Neuronal stem cell (in vitro differentiated cells): ENCODE results near the gene JAKMIP1.

Experiments used
- DNase-seq: peaks from one replicate; pipeline ENCODE4 v3.0.0-alpha.2; 2013; ENCODE audit warnings: low spot score
- H2AFZ ChIP-seq: one replicate; pipeline ENCODE4 v1.6.1; 2013; ENCODE audit warnings: mild to moderate bottlenecking, low read length, inconsistent platforms
- H2AK5ac ChIP-seq: 2 replicates; pipeline ENCODE4 v1.6.1; 2013; ENCODE audit warnings: low read depth, mild to moderate bottlenecking, inconsistent platforms, low read length, moderate library complexity, mixed read lengths
- H2BK120ac ChIP-seq: 2 replicates; pipeline ENCODE4 v1.6.1; 2013; ENCODE audit warnings: low read depth, mild to moderate bottlenecking, inconsistent platforms, low read length, moderate library complexity, mixed read lengths
- H2BK12ac ChIP-seq: one replicate; pipeline ENCODE4 v1.6.1; 2013; ENCODE audit warnings: low read length, inconsistent platforms
- H2BK15ac ChIP-seq: 2 replicates; pipeline ENCODE4 v1.6.1; 2013; ENCODE audit warnings: mild to moderate bottlenecking, low read length, inconsistent platforms, mixed read lengths
- H2BK5ac ChIP-seq: one replicate; pipeline ENCODE4 v1.6.1; 2013; ENCODE audit warnings: inconsistent platforms, mild to moderate bottlenecking, low read length, moderate library complexity
- H3K14ac ChIP-seq: one replicate; pipeline ENCODE4 v1.6.1; 2013; ENCODE audit warnings: low read length, inconsistent platforms
- H3K18ac ChIP-seq: 2 replicates; pipeline ENCODE4 v1.6.1; 2013; ENCODE audit warnings: low read length, inconsistent platforms
- H3K23ac ChIP-seq: 2 replicates; pipeline ENCODE4 v1.6.1; 2013; ENCODE audit warnings: low read depth, mild to moderate bottlenecking, mixed read lengths, low read length, inconsistent platforms; ENCODE audit not compliant: poor library complexity
- H3K27ac ChIP-seq: replicated peaks from 3 replicates; pipeline ENCODE4 v1.5.1; 2013; ENCODE audit warnings: low read length, inconsistent platforms
- H3K27me3 ChIP-seq, 3 experiments: 2 replicates each; pipeline ENCODE4 v1.6.1; 2013; ENCODE audit warnings: low read length in 3 of 3, mild to moderate bottlenecking in 2 of 3, inconsistent platforms in 1 of 3, low read depth in 1 of 3, mixed read lengths in 1 of 3, moderate library complexity in 1 of 3; ENCODE audit not compliant: control insufficient read depth in 3 of 3, insufficient read depth in 3 of 3
- H3K36me3 ChIP-seq, 2 donors: replicated peaks in 1 of 2; 2 replicates each; pipeline ENCODE4 v1.6.1; 2013; ENCODE audit warnings: low read length in 2 of 2; ENCODE audit not compliant: control insufficient read depth in 2 of 2, insufficient read depth in 2 of 2
- H3K4ac ChIP-seq: 2 replicates; pipeline ENCODE4 v1.6.1; 2013; ENCODE audit warnings: inconsistent platforms, mild to moderate bottlenecking, low read length, moderate library complexity
- H3K4me1 ChIP-seq, 2 donors: 1 replicate in 1 of 2; 2 replicates in 1 of 2; pipeline ENCODE4 v1.6.1; 2013; ENCODE audit warnings: low read length in 2 of 2, low read depth in 1 of 2; ENCODE audit not compliant: control insufficient read depth in 2 of 2, insufficient read depth in 1 of 2
- H3K4me2 ChIP-seq: one replicate; pipeline ENCODE4 v1.6.1; 2013; ENCODE audit warnings: mild to moderate bottlenecking, low read length, inconsistent platforms; ENCODE audit not compliant: insufficient read depth, poor library complexity, severe bottlenecking
- H3K4me3 ChIP-seq, 2 donors: 2 replicates each; pipeline ENCODE4 v1.5.1; 2013; ENCODE audit warnings: low read length in 2 of 2, mild to moderate bottlenecking in 2 of 2, inconsistent platforms in 1 of 2, moderate library complexity in 1 of 2
- H3K79me1 ChIP-seq: one replicate; pipeline ENCODE4 v1.6.1; 2013; ENCODE audit warnings: low read depth, mild to moderate bottlenecking, inconsistent platforms, low read length, moderate library complexity
- H3K9ac ChIP-seq: one replicate; pipeline ENCODE4 v1.6.1; 2013; ENCODE audit warnings: mild to moderate bottlenecking, low read depth, low read length, inconsistent platforms; ENCODE audit not compliant: poor library complexity
- H3K9me3 ChIP-seq, 2 donors: replicated peaks in 1 of 2; 2 replicates each; pipeline versions ENCODE3 to v1.6.1; 2013; ENCODE audit warnings: low read length in 2 of 2, mild to moderate bottlenecking in 2 of 2, inconsistent platforms in 1 of 2, low read depth in 1 of 2, mixed read lengths in 1 of 2, moderate library complexity in 1 of 2; ENCODE audit not compliant: control insufficient read depth in 2 of 2, insufficient read depth in 1 of 2
- H4K8ac ChIP-seq: one replicate; pipeline ENCODE4 v1.6.1; 2013; ENCODE audit warnings: low read depth, mild to moderate bottlenecking, inconsistent platforms, low read length, moderate library complexity
- H4K91ac ChIP-seq: one replicate; pipeline ENCODE4 v1.6.1; 2013; ENCODE audit warnings: low read length, low read depth, mild to moderate bottlenecking, inconsistent platforms; ENCODE audit not compliant: poor library complexity
- WGBS, 2 donors: extraction: QIAGEN DNeasy Blood & Tissue Kit; methylation state at CpG; one replicate each; pipeline ENCODE4 v1.1.7; 2013; ENCODE audit warnings: missing lambda C conversion rate in 2 of 2, mixed read lengths in 1 of 2; ENCODE audit not compliant: insufficient read length in 2 of 2, insufficient replicate concordance in 1 of 2; ENCODE audit errors: extremely low coverage in 2 of 2; 5-methylcytosine and 5-hydroxymethylcytosine counted together

JAKMIP1 gene

GRCh38 chr4:6086846-6087245 lies 113.5 kb downstream of the JAKMIP1 start:
- H2AK5ac ChIP-seq = no peak overlapping the region
- no CpG with 5 or more reads among the region's 3 CpGs for WGBS, 2 donors
- H3K36me3 ChIP-seq = no peaks in the 10 kb centered on the region
- H3K4me3 ChIP-seq = no peak overlapping the region
- no peaks in the 10 kb centered on the region for H3K9me3 ChIP-seq
- H3K27ac ChIP-seq = no peak overlapping the region
- no peak for DNase-seq
- H3K4me1 ChIP-seq = no peaks in the 10 kb centered on the region
- no peak overlapping the region for H2AFZ ChIP-seq
- no peak overlapping the region for H2BK12ac ChIP-seq
- no peak overlapping the region for H3K9ac ChIP-seq
- no peaks in the 10 kb centered on the region for H3K79me1 ChIP-seq
- no peak overlapping the region for H3K14ac ChIP-seq
- peaks cover 0 to 3% (median 0%) of the 10 kb centered on the region in 3 experiments for H3K27me3 ChIP-seq
- H2BK5ac ChIP-seq = no peak overlapping the region
- no peak overlapping the region for H3K4me2 ChIP-seq
- no peak overlapping the region for H3K4ac ChIP-seq
- no peak overlapping the region for H2BK15ac ChIP-seq
- H4K91ac ChIP-seq = no peak overlapping the region
- H4K8ac ChIP-seq = no peak overlapping the region
- H3K18ac ChIP-seq = no peak overlapping the region
- no peak overlapping the region for H2BK120ac ChIP-seq
- H3K23ac ChIP-seq = no peak overlapping the region

GRCh38 chr4:6085691-6086628 lies 114.4 kb downstream of the JAKMIP1 start:
- WGBS, 2 donors = no CpG with 5 or more reads among the region's 18 CpGs
- H2BK12ac ChIP-seq = no peak overlapping the region

GRCh38 chr4:6085028-6085690 lies 115.2 kb downstream of the JAKMIP1 start:
- Histone ChIP-seq H3K36me3 (no peaks in the 10 kb centered on the region), H3K27ac (no peak overlapping the region), H3K4me1 (no peaks in the 10 kb centered on the region), H4K8ac (no peak overlapping the region), H3K79me1 (no peaks in the 10 kb centered on the region), H3K9me3 (no peaks in the 10 kb centered on the region), H3K23ac (peak overlapping the region; percentile 22), H3K18ac (no peak overlapping the region), H2BK15ac (no peak overlapping the region), H3K9ac (peak overlapping the region; percentile 33), H2BK120ac (no peak overlapping the region), H4K91ac (no peak overlapping the region), H3K4me3 (no peak overlapping the region), H2BK12ac (no peak overlapping the region), H2AFZ (no peak overlapping the region), H3K4me2 (no peak overlapping the region), H2AK5ac (no peak overlapping the region), H3K27me3 (peaks cover 0 to 3% (median 0%) of the 10 kb centered on the region in 3 experiments), H2BK5ac (no peak overlapping the region), H3K4ac (no peak overlapping the region), H3K14ac (no peak overlapping the region)
- no peak for DNase-seq
- WGBS, 2 donors = no CpG with 5 or more reads among the region's 16 CpGs

More at GRCh38 chr4:6085691-6086628, 114.4 kb downstream of the JAKMIP1 start:
- Histone ChIP-seq H3K4me2 (no peak overlapping the region), H3K4me1 (no peaks in the 10 kb centered on the region), H2BK15ac (no peak overlapping the region), H3K27ac (no peak overlapping the region), H3K9me3 (no peaks in the 10 kb centered on the region), H4K8ac (no peak overlapping the region), H3K4me3 (no peak overlapping the region), H2BK120ac (no peak overlapping the region), H2AFZ (no peak overlapping the region), H4K91ac (no peak overlapping the region), H3K14ac (no peak overlapping the region), H3K79me1 (no peaks in the 10 kb centered on the region), H3K4ac (no peak overlapping the region), H3K9ac (no peak overlapping the region), H3K18ac (no peak overlapping the region), H3K36me3 (no peaks in the 10 kb centered on the region), H3K27me3 (peaks cover 0 to 3% (median 0%) of the 10 kb centered on the region in 3 experiments), H3K23ac (no peak overlapping the region), H2AK5ac (no peak overlapping the region), H2BK5ac (no peak overlapping the region)
- DNase-seq = no peak

- Histone ChIP-seq H3K4me1 (no peaks in the 10 kb centered on the region), H3K27me3 (no peaks in the 10 kb centered on the region), H4K8ac (no peak overlapping the region), H4K91ac (no peak overlapping the region), H3K23ac (peak overlapping the region; percentile 44), H3K36me3 (no peaks in the 10 kb centered on the region), H2BK120ac (peak overlapping the region; percentile 16), H3K9ac (no peak overlapping the region), H3K4me3 (no peak overlapping the region), H3K4ac (no peak overlapping the region), H3K4me2 (no peak overlapping the region), H2BK15ac (no peak overlapping the region), H2BK5ac (no peak overlapping the region), H2AK5ac (no peak overlapping the region), H3K27ac (no peak overlapping the region), H3K79me1 (no peaks in the 10 kb centered on the region), H2BK12ac (no peak overlapping the region), H3K9me3 (peaks cover 0 to 2% of the 10 kb centered on the region in 2 donors), H3K14ac (no peak overlapping the region), H3K18ac (no peak overlapping the region), H2AFZ (no peak overlapping the region)
- no CpG with 5 or more reads among the region's 12 CpGs for WGBS, 2 donors
- no peak for DNase-seq
These were observed 120.4 kb downstream of the JAKMIP1 start for GRCh38 chr4:6079965-6080364.
